Right lobe of liver (tissue), 6 donors: ENCODE data around the gene DGUOK. TPM values are rescaled to one million over a fixed set of nuclear protein-coding genes. Genes with fewer than 3 reads are reported as not detected.

Experiments
- ATAC-seq, 4 donors: fragments of 200-7000 bp; cut with Tn5 transposase; one replicate each; pipeline ENCODE4 v1.9.1; 2020; ENCODE audit warnings: mild to moderate bottlenecking in 4 of 4, moderate library complexity in 4 of 4
- DNase-seq, 3 donors: peaks; one replicate each; pipeline ENCODE4 v3.0.0-alpha.2; 2020
- H3K27ac ChIP-seq, 3 donors: fragments of 200-600 bp; one replicate each; pipeline ENCODE4 v1.8.0; 2022
- H3K27me3 ChIP-seq, 2 donors: fragments of 200-600 bp; one replicate each; pipeline ENCODE4 v1.8.0; 2022
- H3K36me3 ChIP-seq, 4 donors: fragments of 200-600 bp; sonication (generic) in 1 of 4; one replicate each; pipeline versions ENCODE4 v1.5.1 to v1.8.0; 2017 to 2022; ENCODE audit warnings: control low read depth in 1 of 4
- H3K4me1 ChIP-seq, 4 donors: fragments of 200-600 bp; sonication (generic) in 1 of 4; one replicate each; pipeline versions ENCODE4 v1.5.1 to v1.8.0; 2017 to 2022; ENCODE audit warnings: control low read depth in 1 of 4
- H3K4me3 ChIP-seq, 3 donors: fragments of 200-600 bp; one replicate each; pipeline ENCODE4 v1.8.0; 2022
- H3K9me3 ChIP-seq, 4 donors: fragments of 200-600 bp; sonication (generic) in 1 of 4; one replicate each; pipeline versions ENCODE4 v1.5.1 to v1.8.0; 2017 to 2022; ENCODE audit warnings: control low read depth in 1 of 4
- CTCF ChIP-seq, 4 donors: fragments of 200-600 bp in 3 of 4; fragments of 450-650 bp in 1 of 4; IDR thresholded peaks; one replicate each; pipeline versions ENCODE4 v1.5.1 to v1.8.0; 2016 to 2022; ENCODE audit warnings: antibody characterized with exemption in 4 of 4, mild to moderate bottlenecking in 2 of 4
- POLR2A ChIP-seq: fragments of 450-650 bp; IDR thresholded peaks from one replicate; pipeline ENCODE4 v1.6.1; 2017; ENCODE audit warnings: antibody characterized with exemption, mild to moderate bottlenecking
- WGBS: methylation state at CpG from one replicate; pipeline ENCODE4 v1.1.6; 2018; ENCODE audit warnings: low coverage, low lambda C conversion rate; ENCODE audit not compliant: insufficient coverage; ENCODE audit errors: missing lambda C conversion rate; 5-methylcytosine and 5-hydroxymethylcytosine counted together
- intact Hi-C, 2 donors: fragments of 100-400 bp; cut with DNase I; formaldehyde crosslinking; loops; one replicate each; pipeline versions ENCODE4 v1.11.2 to v1.14.1; 2022
- total RNA-seq, 6 experiments: library from RNA; depleted of rRNA in 2 of 6; stranded (reverse); fragments of >200 nt in 2 of 6; fragmentation: NEBNext Ultra II Directional in 3 of 6; extraction: Animal tissue kit (Norgen Biotek cat#: 25700) in 3 of 6; gene quantifications; one replicate each; pipeline versions ENCODE4 v1.1.0 to v1.2.4, GENCODE V29; 2016 to 2023
- donor health status: DM: no; HTN: yes; CAD: no.
- donor health status: DM: no; HTN: no; CAD: no.
- donor health status: DM: no; HTN: no; CAD: no.
- donor health status: DM: no; HTN: yes; CAD: no.
- donor health status: DM: no; HTN: yes; CAD: no.

DGUOK gene
- total RNA-seq, 6 experiments from 2014 or later = 16.6 to 33.1 (median 22.6) TPM

- Histone ChIP-seq H3K36me3 (no peaks in the 10 kb centered on the region), H3K4me1 (no peaks in the 10 kb centered on the region), H3K27me3 (no peaks in the 10 kb centered on the region), H3K4me3 (no peak overlapping the region), H3K9me3 (no peaks in the 10 kb centered on the region), H3K27ac (no peak overlapping the region)
- intact Hi-C loops = no loop called here
- 83% methylated on average over 5 of the region's 5 CpGs for WGBS
- no peak for DNase-seq
- ATAC-seq = no peak
- TF ChIP-seq CTCF (IDR thresholded peaks at IDR 0.05) (no peak), POLR2A (no peak)
These were observed 11.2 kb upstream of the DGUOK start for GRCh38 chr2:73915437-73915993.

- intact Hi-C loops = no loop called here
- no peaks in the 10 kb centered on the region for H3K36me3 ChIP-seq
- H3K4me3 ChIP-seq = no peak overlapping the region
- ATAC-seq (no peak), DNase-seq (no peak)
- H3K9me3 ChIP-seq = no peaks in the 10 kb centered on the region
- no peaks in the 10 kb centered on the region for H3K27me3 ChIP-seq
- no CpG with 5 or more reads among the region's 2 CpGs for WGBS
- TF ChIP-seq CTCF (IDR thresholded peaks at IDR 0.05) (no peak), POLR2A (no peak)
- H3K27ac ChIP-seq = no peak overlapping the region
- no peaks in the 10 kb centered on the region for H3K4me1 ChIP-seq
These were observed 10.0 kb upstream of the DGUOK start for GRCh38 chr2:73916666-73917065.

DNA sequence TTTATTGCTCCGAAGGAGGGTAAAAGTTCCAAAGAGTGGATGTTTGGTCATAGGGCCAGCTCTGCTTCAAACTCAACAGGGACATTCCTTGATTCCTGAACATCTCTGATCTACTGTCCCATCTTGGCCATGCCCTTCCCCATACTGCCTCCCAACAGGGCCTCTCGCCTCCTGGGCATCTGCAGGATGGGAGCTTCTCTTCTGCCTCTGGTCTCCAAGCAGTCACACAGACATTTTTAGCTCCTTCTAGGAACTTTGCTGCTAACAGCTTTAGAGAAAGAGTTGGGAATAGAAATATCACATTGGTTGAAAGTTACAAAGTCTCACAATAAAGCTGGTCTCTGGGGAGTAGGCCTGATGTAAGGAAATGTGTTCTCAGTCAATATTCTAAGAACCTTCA, 9.4 kb upstream of the DGUOK start:
- ATAC-seq (no peak), DNase-seq (no peak)
- TF ChIP-seq CTCF (IDR thresholded peaks at IDR 0.05) (no peak), POLR2A (no peak)
- intact Hi-C loops = no loop called here
- Histone ChIP-seq H3K4me1 (no peaks in the 10 kb centered on the region), H3K27ac (no peak overlapping the region), H3K9me3 (no peaks in the 10 kb centered on the region), H3K36me3 (no peaks in the 10 kb centered on the region), H3K27me3 (no peaks in the 10 kb centered on the region), H3K4me3 (no peak overlapping the region)
- WGBS = 0% methylated on average over 1 of the region's 2 CpGs

DNA sequence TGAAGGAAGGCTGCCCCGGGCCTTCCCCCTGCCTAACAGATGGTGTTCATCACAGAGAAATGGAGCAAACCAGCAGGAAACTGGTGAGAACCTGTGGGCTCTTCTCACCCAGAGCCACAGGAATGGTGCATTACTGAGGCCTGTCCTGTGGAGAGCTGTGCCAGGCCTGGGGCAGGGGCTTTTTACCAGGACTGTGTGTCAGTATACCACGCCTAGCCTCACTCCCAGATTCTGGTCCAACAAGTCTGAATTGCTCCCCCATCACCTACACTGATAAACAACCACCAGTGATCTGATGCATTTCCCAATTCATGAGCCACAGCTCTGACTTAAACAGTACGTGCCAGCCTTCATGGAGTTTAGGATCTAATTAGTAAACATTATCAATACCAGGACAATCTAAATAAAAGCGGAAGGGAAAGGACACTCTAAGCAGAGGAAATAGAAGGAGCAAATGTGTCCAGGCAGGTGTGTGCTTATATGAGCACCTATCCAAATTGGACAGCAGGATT, 8.9 kb upstream of the DGUOK start:
- Histone ChIP-seq H3K27ac (no peak overlapping the region), H3K9me3 (no peaks in the 10 kb centered on the region), H3K4me1 (no peaks in the 10 kb centered on the region), H3K36me3 (no peaks in the 10 kb centered on the region), H3K27me3 (no peaks in the 10 kb centered on the region), H3K4me3 (no peak overlapping the region)
- DNase-seq (no peak), ATAC-seq (no peak)
- intact Hi-C loops = no loop called here
- TF ChIP-seq CTCF (IDR thresholded peaks at IDR 0.05) (no peak), POLR2A (no peak)
- 74% methylated on average over 4 of the region's 4 CpGs for WGBS

- intact Hi-C loops = no loop called here
- WGBS = no CpG with 5 or more reads among the region's 3 CpGs
- H3K36me3 ChIP-seq = no peaks in the 10 kb centered on the region
These were observed 7.8 kb upstream of the DGUOK start for GRCh38 chr2:73918856-73919255.

More at GRCh38 chr2:73918856-73919255, 7.8 kb upstream of the DGUOK start:
- no peaks in the 10 kb centered on the region for H3K9me3 ChIP-seq
- no peaks in the 10 kb centered on the region for H3K27me3 ChIP-seq
- ATAC-seq (no peak), DNase-seq (no peak)
- no peak overlapping the region for H3K4me3 ChIP-seq
- H3K27ac ChIP-seq = no peak overlapping the region
- H3K4me1 ChIP-seq = no peaks in the 10 kb centered on the region
- TF ChIP-seq POLR2A = no peak
- no peak for TF ChIP-seq CTCF (IDR thresholded peaks at IDR 0.05)
